Activated T-helper 9 cell treated with anti-CD3 and anti-CD28 coated beads, Interleukin-2, amount 50 U/mL, for 16 hours (primary cell): Measurements from ENCODE around the gene ANKH.
"Not testable (repeated sequence)": the region's sequence is repeated elsewhere in the genome, so short reads cannot be mapped to it uniquely, and the experiment has no call there.

Source experiments
- DNase-seq: peaks from one replicate; pipeline ENCODE4 v3.0.0-alpha.2; 2020; ENCODE audit warnings: low read depth

ANKH gene

GRCh38 chr5:14871214-14872069 is at the start of gene ANKH:
Gene ANKH (minus strand): TSS chr5:14871778. CDS start chr5:14871447, 331 bp downstream.
- peak; percentile 78 for DNase-seq

GRCh38 chr5:14920121-14920520 is 48.5 kb upstream of the ANKH start:
- no peak for DNase-seq

- DNase-seq, result not testable (repeated sequence)
Measured at GRCh38 chr5:14919106-14919505, 47.5 kb upstream of the ANKH start.

DNA sequence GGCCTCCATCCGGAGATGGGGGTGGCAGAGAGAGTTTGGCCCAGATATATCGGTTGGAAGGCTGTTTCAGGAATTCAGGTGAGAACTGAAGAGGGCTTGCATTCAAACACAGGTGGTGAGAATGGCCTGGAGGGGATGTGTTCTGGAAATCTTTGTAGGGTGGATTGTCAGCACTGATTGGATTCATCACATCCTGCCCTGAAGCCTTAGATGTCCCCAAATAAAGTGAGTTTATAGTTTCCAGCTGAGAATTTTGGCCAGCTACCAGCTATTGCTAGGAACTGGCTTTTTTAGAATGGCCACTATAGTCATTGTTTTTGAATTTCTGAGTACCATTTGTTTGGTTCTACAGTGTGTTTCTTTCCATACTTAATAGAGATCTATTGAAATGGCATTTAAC is 46.1 kb upstream of the ANKH start:
- no peak for DNase-seq

DNA sequence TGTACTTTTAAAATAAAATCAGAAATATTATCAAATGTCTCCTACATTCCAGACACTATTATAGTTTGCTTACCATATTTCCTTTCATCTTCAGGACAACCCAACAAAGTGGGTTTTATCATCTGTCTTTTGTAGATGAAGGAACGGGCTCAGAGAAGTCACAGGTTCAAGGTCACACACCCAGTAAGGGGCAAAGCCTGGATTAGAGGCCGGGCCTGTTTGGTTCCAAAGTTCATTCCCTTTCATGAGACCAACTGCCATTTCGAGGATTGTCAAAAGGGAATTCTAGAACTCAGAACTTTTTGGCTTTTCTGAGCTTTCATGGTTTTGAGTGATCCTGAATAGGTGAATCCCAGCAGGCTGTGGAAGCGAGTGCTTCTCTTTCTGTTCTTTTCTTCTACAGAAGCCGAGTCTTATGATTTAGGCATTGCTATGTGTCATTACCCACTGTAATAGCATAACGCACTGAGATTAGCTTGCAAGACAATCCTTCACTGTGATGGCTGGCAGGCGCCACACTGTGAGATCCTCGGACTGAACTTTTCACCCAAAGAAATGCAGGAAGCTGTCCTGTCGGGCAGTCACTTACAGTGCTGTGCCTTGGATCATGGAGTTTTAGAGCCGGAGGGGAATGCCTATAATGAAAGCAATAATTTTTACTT is 43.8 kb upstream of the ANKH start:
- no peak for DNase-seq

DNA sequence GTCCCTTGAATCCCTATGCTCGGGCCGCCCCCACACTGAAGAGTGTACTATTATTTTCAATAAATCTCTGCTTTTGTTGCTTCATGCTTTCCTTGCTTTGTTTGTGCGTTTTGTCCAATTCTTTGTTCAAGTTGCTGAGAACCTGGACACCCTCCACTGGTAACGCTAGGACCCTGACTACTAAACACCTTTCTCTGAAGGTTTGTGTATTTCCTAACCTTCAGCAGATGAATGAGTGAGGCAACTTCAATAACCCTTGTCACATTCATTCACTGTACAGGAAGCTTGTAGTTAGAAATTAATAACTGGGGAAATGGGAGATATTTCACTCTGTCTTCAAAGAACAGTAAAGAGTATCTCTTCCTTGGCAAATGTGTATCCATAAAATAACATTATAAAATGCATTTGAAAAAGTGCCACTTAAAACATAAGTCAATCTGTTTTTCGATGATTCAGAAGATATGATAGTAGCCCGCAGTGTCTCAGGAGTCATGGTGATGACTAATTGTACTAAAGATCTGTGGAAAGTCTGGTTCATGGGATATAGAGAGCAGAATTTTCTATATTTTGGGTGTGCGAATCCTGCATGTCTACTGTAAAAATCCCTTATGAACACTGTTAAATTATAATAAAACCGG is 43.2 kb upstream of the ANKH start:
- DNase-seq, result no peak

GRCh38 chr5:14914193-14914592 is 42.6 kb upstream of the ANKH start:
- no peak for DNase-seq

- no peak for DNase-seq
Measured at GRCh38 chr5:14913096-14913495, 41.5 kb upstream of the ANKH start.

DNA sequence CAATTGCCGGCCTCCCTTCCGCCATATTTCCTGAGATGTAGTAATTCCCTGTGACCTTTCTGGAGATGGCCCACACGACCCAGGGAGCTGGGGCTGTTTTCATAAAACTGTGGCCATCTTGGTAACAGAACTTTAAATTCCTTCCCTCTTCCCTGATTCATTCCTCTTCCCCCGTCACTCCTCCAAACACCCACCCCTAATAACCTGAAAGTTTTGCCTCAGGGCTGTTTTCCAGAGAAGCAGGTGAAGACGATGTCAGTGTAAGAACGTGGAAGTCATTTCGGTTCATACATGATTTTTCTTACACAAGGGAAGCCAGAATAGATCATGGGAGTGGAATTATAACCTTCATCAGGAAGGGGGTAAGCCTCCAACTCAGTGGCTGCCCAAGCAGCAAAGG is 40.6 kb upstream of the ANKH start:
- no peak for DNase-seq

DNA sequence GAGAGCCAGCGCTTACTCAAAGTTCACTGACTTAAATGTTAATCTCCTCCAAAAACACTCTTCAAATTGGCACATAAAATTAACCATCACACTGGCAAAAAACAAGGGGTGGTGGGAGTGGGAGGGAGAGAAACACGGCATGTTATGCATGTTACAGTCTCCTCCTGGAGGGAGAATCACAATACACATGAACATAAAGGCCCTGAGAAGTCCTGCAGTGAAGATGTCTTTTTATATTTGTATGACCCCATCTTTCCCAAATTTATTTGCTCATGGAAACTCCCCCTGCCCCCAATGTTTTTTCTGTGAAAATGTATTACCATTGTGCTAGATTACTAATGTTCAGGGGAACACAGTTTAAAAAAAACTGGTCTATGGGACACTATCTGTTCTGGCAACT is 37.8 kb upstream of the ANKH start:
- DNase-seq, result no peak

- DNase-seq, result no peak
Measured at GRCh38 chr5:14908172-14908571, 36.6 kb upstream of the ANKH start.

GRCh38 chr5:14906628-14907027 is 35.0 kb upstream of the ANKH start:
- no peak for DNase-seq

- no peak for DNase-seq
Measured at GRCh38 chr5:14902826-14903560, 31.4 kb upstream of the ANKH start.

GRCh38 chr5:14901462-14902051 is 30.0 kb upstream of the ANKH start:
- DNase-seq, result no peak

GRCh38 chr5:14900693-14901461 is 29.3 kb upstream of the ANKH start:
- DNase-seq, result no peak

- DNase-seq, result no peak
Measured at GRCh38 chr5:14896131-14896530, 24.6 kb upstream of the ANKH start.

DNA sequence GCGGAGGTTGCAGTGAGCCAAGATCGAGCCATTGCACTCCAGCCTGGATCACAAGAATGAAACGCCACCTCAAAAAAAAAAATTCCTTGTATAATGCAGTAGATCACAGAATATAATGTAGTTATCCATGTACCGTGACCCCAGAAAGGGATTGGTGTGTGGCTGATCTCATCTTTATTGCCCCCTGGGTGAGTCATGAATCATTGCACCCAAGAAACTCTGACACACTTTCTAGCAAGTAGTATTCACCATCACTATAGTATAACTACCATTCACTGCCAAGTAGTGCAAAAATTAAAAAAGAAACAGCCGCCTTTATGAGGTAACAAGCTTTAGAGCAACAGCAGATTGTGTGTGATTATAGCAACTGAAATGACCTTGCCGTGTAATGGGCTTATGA is 23.7 kb upstream of the ANKH start:
- DNase-seq, result no peak

DNA sequence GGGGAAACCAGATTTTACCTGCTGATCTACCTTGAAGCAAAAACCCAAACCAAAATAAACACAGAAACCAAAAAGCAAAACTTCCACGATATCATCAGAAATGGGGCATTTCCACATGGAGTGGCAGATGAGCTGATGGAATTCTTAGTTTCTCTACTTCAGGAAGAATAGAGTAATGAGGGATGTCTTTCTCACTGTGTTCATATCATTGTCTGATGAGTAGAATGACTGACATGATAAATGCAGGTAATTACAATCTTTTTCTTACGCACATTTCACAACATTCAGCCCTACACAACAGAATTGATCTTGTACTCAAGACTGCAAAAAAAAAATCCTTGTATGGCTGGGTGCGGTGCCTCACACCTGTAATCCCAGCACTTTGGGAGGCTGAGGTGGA is 23.2 kb upstream of the ANKH start:
- DNase-seq, result no peak

DNA sequence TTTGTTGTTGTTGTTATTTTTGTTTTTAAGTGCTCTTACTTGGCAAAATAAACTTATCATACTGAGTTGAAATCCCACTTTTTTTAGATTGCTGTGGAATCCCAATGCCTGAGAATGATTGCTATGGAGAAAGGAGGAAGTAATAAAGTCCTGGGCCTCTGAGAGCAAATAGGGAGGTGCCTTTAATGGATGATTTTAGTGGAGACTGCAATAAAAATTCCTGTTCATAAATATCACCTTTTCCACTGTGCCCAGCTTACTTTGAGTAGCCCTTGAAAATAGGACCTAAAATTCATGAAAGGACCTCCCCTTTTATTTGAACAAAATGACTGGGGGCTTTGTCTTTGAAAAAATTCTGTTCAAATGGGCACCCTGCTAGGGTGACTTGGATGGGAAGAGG is 21.8 kb upstream of the ANKH start:
- no peak for DNase-seq

DNA sequence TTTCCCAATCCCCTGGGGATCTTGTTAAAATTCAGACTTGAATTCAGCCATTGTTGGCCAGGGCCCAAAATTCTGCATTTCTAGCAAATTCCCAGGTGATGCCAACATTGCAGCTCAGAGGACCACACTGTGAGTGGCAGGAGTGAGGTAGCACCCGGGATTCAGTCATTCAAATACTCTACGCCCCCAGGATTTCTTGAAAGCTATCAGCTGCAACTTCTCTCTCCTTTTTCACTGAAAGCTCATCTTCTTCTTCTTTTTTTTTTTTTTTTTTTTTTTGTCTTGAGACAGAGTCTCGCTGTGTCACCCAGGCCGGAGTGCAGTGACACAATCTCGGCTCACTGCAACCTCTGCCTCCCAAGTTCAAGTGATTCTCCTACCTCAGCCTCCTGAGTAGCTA is 19.3 kb upstream of the ANKH start:
- no peak for DNase-seq

DNA sequence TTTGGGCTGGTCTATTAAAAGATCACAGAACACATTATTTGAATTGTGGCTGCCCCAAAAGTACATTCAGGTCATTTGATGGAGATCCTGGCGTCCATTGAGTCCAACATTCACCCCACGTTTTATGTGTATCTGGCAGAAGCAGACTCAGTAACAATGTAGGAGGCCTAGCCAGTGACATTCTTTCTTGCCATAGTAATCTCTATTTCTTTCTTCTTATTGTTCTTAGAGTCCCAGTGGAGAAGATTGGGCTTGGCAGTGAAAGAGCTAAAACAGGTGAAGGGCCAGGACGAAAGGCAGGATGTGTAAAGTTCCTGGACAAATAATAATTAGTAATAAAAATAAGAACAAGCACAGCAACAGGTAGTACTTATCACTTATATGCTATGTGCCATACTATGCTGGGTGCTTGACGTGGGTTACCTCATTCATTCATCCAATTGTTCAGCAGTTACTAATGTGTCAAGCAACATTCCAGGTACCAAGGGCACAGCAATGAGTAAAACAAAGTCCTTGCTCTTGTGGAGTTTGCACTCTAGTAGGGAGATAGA is 12.6 kb upstream of the ANKH start:
- no peak for DNase-seq
